IMR-90 (cell line): ENCODE measurements around the gene GUCY2F. TPM values are rescaled to one million over a fixed set of nuclear protein-coding genes. Genes with fewer than 3 reads are reported as not detected.

Experiments
- ATAC-seq: fragments of 200-7000 bp; cut with Tn5 transposase; 2 replicates; pipeline ENCODE4 v1.9.1; 2020; ENCODE audit warnings: low read depth, mild to moderate bottlenecking, moderate library complexity
- BruUV-seq: library from RNA; stranded (reverse); fragments of 400-500 nt; replicated peaks from 2 replicates; lab custom pipeline; 2021; lab: Mats Ljungman, UMichigan
- CTCF ChIA-PET: fragments of 300-600 bp; formaldehyde crosslinking; extraction: SDS; loops from one replicate; lab custom pipeline; 2021; ENCODE audit warnings: antibody characterized with exemption; lab: Yijun Ruan, JAX
- POLR2A ChIA-PET: fragments of 300-600 bp; sonication (Branson Sonifier 250); formaldehyde crosslinking; loops from one replicate; lab custom pipeline; 2022; ENCODE audit warnings: antibody characterized with exemption; ENCODE audit not compliant: unreplicated experiment; lab: Charles Lee
- DNase-seq: peaks from one replicate; pipeline ENCODE4 v3.0.0; 2013
- H2AFZ ChIP-seq: replicated peaks from 2 replicates; pipeline ENCODE3; 2013; ENCODE audit warnings: low read length, mild to moderate bottlenecking; ENCODE audit not compliant: poor library complexity
- H2AK5ac ChIP-seq: 2 replicates; pipeline ENCODE4 v1.6.1; 2013; ENCODE audit warnings: low read depth, low read length, inconsistent platforms
- H2AK9ac ChIP-seq: replicated peaks from 2 replicates; pipeline ENCODE3; 2013; ENCODE audit warnings: mild to moderate bottlenecking, low read depth, low read length, moderate library complexity; ENCODE audit not compliant: poor library complexity
- H2BK120ac ChIP-seq: 2 replicates; pipeline ENCODE4 v1.6.1; 2013; ENCODE audit warnings: low read depth, low read length, inconsistent platforms
- H2BK15ac ChIP-seq: 3 replicates; pipeline ENCODE4 v1.6.1; 2013; ENCODE audit warnings: low read depth, low read length, inconsistent platforms
- H2BK20ac ChIP-seq: 2 replicates; pipeline ENCODE4 v1.6.1; 2013; ENCODE audit warnings: low read depth, mild to moderate bottlenecking, inconsistent platforms, low read length, moderate library complexity
- H2BK5ac ChIP-seq: 2 replicates; pipeline ENCODE4 v1.6.1; 2013; ENCODE audit warnings: mild to moderate bottlenecking, low read depth, low read length, inconsistent platforms; ENCODE audit not compliant: poor library complexity, severe bottlenecking
- H3K14ac ChIP-seq: replicated peaks from 2 replicates; pipeline ENCODE4 v1.6.1; 2013; ENCODE audit warnings: low read depth, low read length, inconsistent platforms
- H3K18ac ChIP-seq: 2 replicates; pipeline ENCODE4 v1.6.1; 2013; ENCODE audit warnings: low read depth, low read length, control low read depth
- H3K23ac ChIP-seq: 2 replicates; pipeline ENCODE4 v1.6.1; 2013; ENCODE audit warnings: low read depth, low read length, inconsistent platforms
- H3K27ac ChIP-seq: 2 replicates; pipeline ENCODE4 v1.5.1; 2013; ENCODE audit warnings: mild to moderate bottlenecking, control low read depth, low read length; ENCODE audit not compliant: insufficient read depth
- H3K27me3 ChIP-seq: 2 replicates; pipeline ENCODE4 v1.6.1; 2013; ENCODE audit warnings: low read length; ENCODE audit not compliant: control insufficient read depth, insufficient read depth
- H3K36me3 ChIP-seq: 2 replicates; pipeline ENCODE4 v1.6.1; 2013; ENCODE audit warnings: low read length, mixed read lengths; ENCODE audit not compliant: control insufficient read depth, insufficient read depth
- H3K4ac ChIP-seq: 2 replicates; pipeline ENCODE4 v1.6.1; 2013; ENCODE audit warnings: low read depth, low read length, inconsistent platforms
- H3K4me1 ChIP-seq: 2 replicates; pipeline ENCODE4 v1.6.1; 2013; ENCODE audit warnings: low read length, mixed read lengths; ENCODE audit not compliant: control insufficient read depth, insufficient read depth
- H3K4me2 ChIP-seq: 2 replicates; pipeline ENCODE4 v1.6.1; 2013; ENCODE audit warnings: low read depth, mild to moderate bottlenecking, control low read depth, low read length, moderate library complexity
- H3K4me3 ChIP-seq: 2 replicates; pipeline ENCODE4 v1.5.1; 2013; ENCODE audit warnings: low read depth, mild to moderate bottlenecking, control low read depth, low read length, moderate library complexity; ENCODE audit not compliant: insufficient read depth
- H3K56ac ChIP-seq: 2 replicates; pipeline ENCODE4 v1.6.1; 2013; ENCODE audit warnings: low read length, inconsistent platforms; ENCODE audit not compliant: insufficient read depth; ENCODE audit errors: extremely low read depth
- H3K79me1 ChIP-seq, 2 experiments: 2 replicates each; pipeline ENCODE4 v1.6.1; 2013; ENCODE audit warnings: low read length in 2 of 2, inconsistent platforms in 1 of 2, low read depth in 1 of 2
- H3K9ac ChIP-seq: 2 replicates; pipeline ENCODE4 v1.6.1; 2013; ENCODE audit warnings: low read depth, low read length, control low read depth
- H3K9me1 ChIP-seq: 2 replicates; pipeline ENCODE4 v1.6.1; 2013; ENCODE audit warnings: low read length, inconsistent platforms; ENCODE audit not compliant: insufficient read depth
- H3K9me3 ChIP-seq: 2 replicates; pipeline ENCODE4 v1.6.1; 2013; ENCODE audit warnings: low read length; ENCODE audit not compliant: control insufficient read depth, insufficient read depth
- H4K20me1 ChIP-seq: 2 replicates; pipeline ENCODE4 v1.6.1; 2013; ENCODE audit warnings: low read length, inconsistent platforms; ENCODE audit not compliant: insufficient read depth
- H4K5ac ChIP-seq: 2 replicates; pipeline ENCODE4 v1.6.1; 2013; ENCODE audit warnings: mild to moderate bottlenecking, low read depth, low read length, control low read depth
- H4K8ac ChIP-seq, 2 experiments: 2 replicates each; pipeline ENCODE4 v1.6.1; 2013; ENCODE audit warnings: low read depth in 2 of 2, low read length in 2 of 2, control low read depth in 1 of 2, inconsistent platforms in 1 of 2
- H4K91ac ChIP-seq: 2 replicates; pipeline ENCODE4 v1.6.1; 2013; ENCODE audit warnings: low read depth, low read length, inconsistent platforms; ENCODE audit not compliant: insufficient read depth
- RAD21 ChIP-seq: IDR thresholded peaks from 2 replicates; pipeline ENCODE4 v1.6.1; 2012; ENCODE audit warnings: low read length, improper control_type of control experiment
- SMC3 ChIP-seq: fragments of 150-350 bp; IDR thresholded peaks from 2 replicates; pipeline ENCODE4 v1.6.1; 2016; ENCODE audit warnings: low read depth, mild to moderate bottlenecking, antibody characterized with exemption, low read length, moderate library complexity
- WGBS, 2 experiments: methylation state at CpG; one replicate each; pipeline versions ENCODE4 v1.1.5 to v1.1.7; 2013; ENCODE audit warnings: missing lambda C conversion rate in 2 of 2; ENCODE audit not compliant: insufficient read length in 1 of 2; ENCODE audit errors: extremely low coverage in 2 of 2; 5-methylcytosine and 5-hydroxymethylcytosine counted together
- dilution Hi-C: fragments of 300-500 bp; cut with HindIII; formaldehyde crosslinking; loops from one replicate; pipeline ENCODE4 v1.14.3; 2018; ENCODE audit warnings: low sequenced_read_pairs; ENCODE audit not compliant: unreplicated experiment
- in situ Hi-C: fragments of 300-500 bp; cut with MboI; formaldehyde crosslinking; loops from 3 replicates; pipeline ENCODE4 v1.14.3; 2019; ENCODE audit warnings: low sequenced_read_pairs, inconsistent platforms, mixed read lengths
- intact Hi-C: fragments of 100-400 bp; cut with micrococcal nuclease; formaldehyde crosslinking; loops from 2 replicates; pipeline ENCODE4 v1.10.0; 2022
- polyA plus RNA-seq, 3 experiments: library from polyadenylated mRNA; depleted of rRNA; stranded (reverse); fragments of >200 nt; gene quantifications; 2 replicates each; pipeline ENCODE4 v1.2.3, GENCODE V29; 2012; ENCODE audit warnings: low replicate concordance in 1 of 3
- total RNA-seq: library from RNA; depleted of rRNA; stranded (reverse); fragments of >200 nt; gene quantifications from 2 replicates; pipeline ENCODE4 v1.2.3, GENCODE V29; 2012

GUCY2F gene
- total and polyA plus RNA-seq, 2 of the 4 experiments (the other 2 are of a cell fraction), result not detected

- Histone ChIP-seq H2AK5ac (no peak overlapping the region), H3K14ac (no peak overlapping the region), H2BK5ac (no peak overlapping the region), H4K8ac (no peak overlapping the region), H3K4ac (no peak overlapping the region), H3K27ac (no peak overlapping the region), H4K91ac (no peak overlapping the region), H2AK9ac (no peak overlapping the region), H3K9me3 (no peaks in the 10 kb centered on the region), H4K20me1 (no peaks in the 10 kb centered on the region), H3K4me3 (no peak overlapping the region), H2BK120ac (no peak overlapping the region), H3K79me1 (no peaks in the 10 kb centered on the region), H2BK20ac (no peak overlapping the region), H3K23ac (no peak overlapping the region), H3K18ac (no peak overlapping the region), H3K27me3 (no peaks in the 10 kb centered on the region; the same call in 1 of the 2 replicates), H2AFZ (no peak overlapping the region), H3K4me2 (no peak overlapping the region), H3K9me1 (no peaks in the 10 kb centered on the region), H3K4me1 (no peaks in the 10 kb centered on the region), H4K5ac (no peak overlapping the region), H2BK15ac (no peak overlapping the region), H3K56ac (no peak overlapping the region), H3K36me3 (no peaks in the 10 kb centered on the region), H3K9ac (no peak overlapping the region)
- no CpG with 5 or more reads among the region's 3 CpGs for WGBS, 2 experiments
- DNase-seq (no peak), ATAC-seq (no peak)
- BruUV-seq, result no TSS peak
- intact Hi-C loops (no loop called here), in situ Hi-C loops (no loop called here), dilution Hi-C loops (no loop called here)
- CTCF ChIA-PET, result no interaction called here
- POLR2A ChIA-PET, result no interaction called here
- no peak for TF ChIP-seq SMC3
- no peak for TF ChIP-seq RAD21
Observed at GRCh38 chrX:109357706-109358105, 124.2 kb downstream of the GUCY2F start.
